GM06990 (cell line): Measurements from ENCODE around the gene KANK3.
"Not testable (repeated sequence)": the region's sequence is repeated elsewhere in the genome, so short reads cannot be mapped to it uniquely, and the experiment has no call there.

Experiments
- DNase-seq: peaks from one replicate; pipeline ENCODE4 v3.0.0-alpha.2; 2011; ENCODE audit not compliant: insufficient read length; ENCODE audit errors: extremely low read depth
- H3K27me3 ChIP-seq: replicated peaks from 2 replicates; pipeline ENCODE4 v1.6.0; 2011; ENCODE audit warnings: low read length; ENCODE audit not compliant: control insufficient read depth, insufficient read depth
- H3K36me3 ChIP-seq: 2 replicates; pipeline ENCODE4 v1.5.1; 2011; ENCODE audit warnings: low read length; ENCODE audit not compliant: control insufficient read depth, insufficient read depth
- H3K4me3 ChIP-seq: replicated peaks from 2 replicates; pipeline ENCODE4 v1.5.1; 2011; ENCODE audit warnings: low read depth, mild to moderate bottlenecking, control low read depth, low read length
- TF ChIP-seq, protein P1 (sequence below): IDR thresholded peaks from 2 replicates; pipeline ENCODE4 v1.5.1; 2011; ENCODE audit warnings: low read length, control low read depth, mild to moderate bottlenecking, inconsistent platforms; ENCODE audit not compliant: insufficient read depth, poor library complexity, severe bottlenecking

The KANK3 gene

DNA sequence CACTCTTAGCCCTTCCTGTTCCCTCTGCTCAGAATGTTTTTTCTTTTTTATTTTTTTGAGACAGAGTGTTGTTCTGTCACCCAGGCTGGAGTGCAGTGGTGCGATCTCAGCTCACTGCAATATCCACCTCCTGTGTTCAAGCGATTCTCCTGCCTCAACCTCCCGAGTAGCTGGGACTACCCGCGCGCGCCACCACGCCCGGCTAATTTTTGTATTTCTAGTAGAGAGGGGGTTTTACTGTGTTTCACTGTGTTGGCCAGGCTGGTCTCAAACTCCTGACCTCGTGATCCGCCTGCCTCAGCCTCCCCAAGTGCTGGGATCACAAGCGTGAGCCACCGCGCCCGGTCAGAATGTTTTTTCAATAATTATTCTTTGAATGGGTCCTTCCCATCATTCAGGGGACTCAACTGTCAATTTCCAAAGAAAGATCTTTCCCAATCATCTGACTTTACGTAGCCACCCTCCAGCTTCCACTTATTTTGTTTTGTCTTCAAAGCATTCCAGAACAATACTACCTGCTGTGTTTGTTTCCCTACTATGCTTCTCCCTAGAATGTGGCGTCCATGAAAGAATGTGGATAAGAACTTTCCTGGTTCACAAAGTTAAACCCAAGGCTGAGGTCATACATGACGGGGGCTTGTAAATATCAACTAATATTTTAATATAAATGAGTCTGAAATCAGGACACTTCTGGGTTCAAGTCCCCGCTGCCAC is 23.1 kb downstream of the KANK3 start:
- TF ChIP-seq, protein P1, sequence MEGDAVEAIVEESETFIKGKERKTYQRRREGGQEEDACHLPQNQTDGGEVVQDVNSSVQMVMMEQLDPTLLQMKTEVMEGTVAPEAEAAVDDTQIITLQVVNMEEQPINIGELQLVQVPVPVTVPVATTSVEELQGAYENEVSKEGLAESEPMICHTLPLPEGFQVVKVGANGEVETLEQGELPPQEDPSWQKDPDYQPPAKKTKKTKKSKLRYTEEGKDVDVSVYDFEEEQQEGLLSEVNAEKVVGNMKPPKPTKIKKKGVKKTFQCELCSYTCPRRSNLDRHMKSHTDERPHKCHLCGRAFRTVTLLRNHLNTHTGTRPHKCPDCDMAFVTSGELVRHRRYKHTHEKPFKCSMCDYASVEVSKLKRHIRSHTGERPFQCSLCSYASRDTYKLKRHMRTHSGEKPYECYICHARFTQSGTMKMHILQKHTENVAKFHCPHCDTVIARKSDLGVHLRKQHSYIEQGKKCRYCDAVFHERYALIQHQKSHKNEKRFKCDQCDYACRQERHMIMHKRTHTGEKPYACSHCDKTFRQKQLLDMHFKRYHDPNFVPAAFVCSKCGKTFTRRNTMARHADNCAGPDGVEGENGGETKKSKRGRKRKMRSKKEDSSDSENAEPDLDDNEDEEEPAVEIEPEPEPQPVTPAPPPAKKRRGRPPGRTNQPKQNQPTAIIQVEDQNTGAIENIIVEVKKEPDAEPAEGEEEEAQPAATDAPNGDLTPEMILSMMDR = no peak
- peaks cover 18% of the 10 kb centered on the region for H3K36me3 ChIP-seq
- no peak for DNase-seq
- no peaks in the 10 kb centered on the region for H3K27me3 ChIP-seq
- peak overlapping the region; percentile 94 for H3K4me3 ChIP-seq

DNA sequence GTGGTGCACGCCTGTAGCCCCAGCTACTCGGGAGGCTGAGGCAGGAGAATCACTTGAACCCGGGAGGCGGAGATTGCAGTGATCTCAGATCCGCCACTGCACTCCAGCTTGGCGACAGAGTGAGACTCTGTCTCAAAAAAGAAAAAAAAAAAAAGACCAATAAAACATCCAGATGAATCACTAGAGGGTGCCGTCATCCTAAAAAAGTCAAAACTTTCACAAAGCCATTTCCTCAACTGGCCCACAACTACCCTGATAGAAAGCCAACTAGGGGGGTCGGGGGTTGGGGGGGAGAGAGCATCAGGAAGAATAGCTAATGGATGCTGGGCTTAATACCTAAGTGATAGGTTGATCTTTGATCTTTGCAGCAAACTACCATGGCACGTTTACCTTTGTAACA is 24.2 kb downstream of the KANK3 start:
- H3K36me3 ChIP-seq = peaks cover 18% of the 10 kb centered on the region
- not testable (repeated sequence) for DNase-seq, H3K27me3 ChIP-seq, H3K4me3 ChIP-seq

DNA sequence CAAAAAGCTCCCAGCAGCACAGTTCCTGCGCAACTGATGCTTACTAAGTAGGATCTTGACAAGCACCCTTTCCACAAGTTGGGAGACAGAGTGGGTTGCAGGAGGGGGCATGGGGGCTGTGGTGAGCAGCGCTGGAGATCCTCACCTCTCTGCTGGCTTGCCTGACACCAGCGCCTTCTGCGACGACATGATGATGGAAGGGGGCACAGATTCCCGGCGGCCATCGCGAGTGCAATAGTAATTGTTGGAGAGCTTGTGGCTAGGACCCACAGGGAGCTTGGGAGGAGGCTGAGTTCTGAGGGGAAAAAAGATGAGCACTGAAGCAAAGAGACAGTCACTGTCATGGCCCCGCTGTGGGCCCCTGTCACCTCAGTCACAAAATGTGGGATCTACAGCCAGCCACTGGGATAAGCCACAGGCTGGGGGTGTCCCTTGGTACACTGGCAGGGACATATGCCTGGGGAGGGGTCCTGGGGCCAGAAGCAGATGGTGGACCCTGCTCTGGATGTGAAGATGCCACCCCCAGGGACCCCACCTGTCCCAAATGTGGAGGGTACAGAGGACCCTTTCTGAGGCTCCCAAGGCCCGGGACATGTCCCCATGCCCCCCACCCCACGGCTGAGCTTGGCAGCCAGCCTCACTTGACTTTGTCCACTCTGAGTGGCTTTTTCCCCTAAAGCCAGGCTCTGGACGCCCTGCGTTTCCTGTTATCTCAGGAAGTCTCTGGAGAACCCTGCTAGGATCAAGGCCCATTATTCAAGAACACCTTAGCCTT is 26.5 kb downstream of the KANK3 start:
- TF ChIP-seq, protein P1 = no peak
- Histone ChIP-seq H3K4me3 (no peak overlapping the region), H3K36me3 (peaks cover 24% of the 10 kb centered on the region), H3K27me3 (no peaks in the 10 kb centered on the region)
- no peak for DNase-seq

DNA sequence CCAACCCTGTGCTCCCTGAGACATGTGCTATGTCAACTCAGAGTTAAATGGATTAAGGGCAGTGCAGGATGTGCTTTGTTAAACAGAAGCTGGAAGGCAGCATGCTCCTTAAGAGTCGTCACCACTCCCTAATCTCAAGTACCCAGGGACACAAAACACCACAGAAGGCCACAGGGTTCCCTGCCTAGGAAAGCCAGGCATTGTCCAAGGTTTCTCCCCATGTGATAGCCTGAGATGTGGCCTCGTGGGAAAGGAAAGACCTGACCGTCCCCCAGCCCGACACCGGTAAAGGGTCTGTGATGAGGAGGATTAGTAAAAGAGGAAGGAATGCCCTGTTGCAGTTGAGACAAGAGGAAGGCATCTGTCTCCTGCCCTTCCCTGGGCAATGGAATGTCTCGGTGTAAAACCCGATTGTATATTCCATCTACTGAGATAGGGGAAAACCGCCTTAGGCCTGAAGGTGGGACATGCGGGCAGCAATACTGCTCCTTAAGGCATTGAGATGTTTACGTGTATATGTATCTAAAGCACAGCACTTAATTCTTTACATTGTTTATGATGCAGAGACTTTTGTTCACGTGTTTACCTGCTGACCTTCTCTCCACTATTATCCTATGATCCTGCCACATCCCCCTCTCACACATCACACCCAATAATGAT is 28.0 kb downstream of the KANK3 start:
- not testable (repeated sequence) for H3K4me3 ChIP-seq, H3K27me3 ChIP-seq, DNase-seq
- peaks cover 26% of the 10 kb centered on the region for H3K36me3 ChIP-seq

DNA sequence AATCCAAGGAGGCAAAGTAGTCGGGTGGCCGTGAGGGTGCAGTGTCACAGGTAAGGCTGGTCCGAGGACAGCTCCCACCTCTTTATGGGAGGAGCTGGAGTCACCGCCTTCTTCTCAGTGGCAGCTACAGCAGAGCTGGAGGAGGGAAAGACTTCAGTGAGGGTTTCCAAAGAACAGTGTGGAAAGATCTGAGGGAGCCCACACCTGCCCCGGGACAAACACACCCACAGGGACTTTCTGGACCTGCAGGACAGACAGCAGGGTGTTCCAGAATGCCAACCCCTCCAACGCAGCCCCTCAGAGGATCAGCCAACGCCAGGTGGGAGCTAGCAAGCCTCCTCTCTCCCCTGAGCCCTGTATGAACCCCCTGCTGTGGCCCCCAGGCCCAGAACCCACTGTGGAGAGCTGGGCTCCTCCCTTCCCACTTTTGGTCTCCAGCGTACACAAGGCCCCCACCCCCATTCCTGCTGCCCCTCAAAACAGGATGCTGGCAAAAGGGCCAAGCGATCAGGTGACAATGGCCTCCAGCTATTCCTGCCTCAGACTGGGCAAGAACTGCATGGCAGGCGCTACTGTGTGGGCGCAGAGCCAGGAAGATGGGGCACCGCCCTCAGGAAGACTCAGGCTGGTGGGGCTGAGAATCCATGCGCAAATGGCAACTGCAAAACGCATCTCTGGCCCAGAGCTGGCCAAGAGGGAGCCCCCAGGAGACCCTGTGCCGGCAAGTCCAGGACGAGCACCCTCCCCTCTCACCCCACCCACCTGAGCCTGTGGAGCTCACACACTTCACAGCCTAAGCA is 31.4 kb downstream of the KANK3 start:
- Histone ChIP-seq H3K27me3 (no peaks in the 10 kb centered on the region), H3K36me3 (peaks cover 31% of the 10 kb centered on the region), H3K4me3 (no peak overlapping the region)
- no peak for DNase-seq
- TF ChIP-seq, protein P1 = no peak

DNA sequence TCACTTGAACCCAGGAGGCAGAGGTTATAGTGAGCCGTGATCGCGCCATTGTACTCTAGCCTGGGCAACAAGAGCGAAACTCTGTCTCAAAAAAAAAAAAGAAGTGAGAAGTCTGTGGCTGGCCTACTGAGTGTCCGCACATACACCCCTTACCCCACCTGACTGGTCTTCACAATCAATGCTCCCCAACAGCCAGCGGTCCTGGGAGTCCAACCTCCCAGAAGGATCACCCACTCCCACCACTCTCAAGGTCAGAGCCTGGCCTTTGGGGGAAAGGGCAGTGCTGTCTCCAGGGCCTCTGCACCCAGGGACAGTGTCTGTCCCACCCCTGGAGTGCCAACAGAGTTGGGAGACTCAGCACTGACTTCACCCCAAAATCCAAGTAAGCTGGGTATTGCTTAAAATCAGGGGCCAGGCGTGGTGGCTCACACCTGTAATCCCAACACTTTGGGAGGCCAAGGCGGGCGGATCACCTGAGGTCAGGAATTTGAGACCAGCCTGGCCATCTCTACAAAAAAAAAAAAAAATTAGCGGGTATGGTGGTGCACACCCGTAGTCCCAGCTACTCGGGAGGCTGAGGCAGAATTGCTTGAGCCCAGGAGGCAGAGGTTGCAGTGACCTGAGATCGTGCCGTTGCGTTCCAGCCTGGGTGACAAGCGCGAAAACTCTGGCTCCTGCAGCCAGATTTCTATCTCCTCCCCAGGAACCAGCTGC is 32.6 kb downstream of the KANK3 start:
- Histone ChIP-seq H3K36me3 (peaks cover 28% of the 10 kb centered on the region), H3K4me3 (no peak overlapping the region), H3K27me3 (no peaks in the 10 kb centered on the region)
- TF ChIP-seq, protein P1 = no peak
- no peak for DNase-seq
